Measurements from ENCODE around the gene SLC12A7.
"Not testable (repeated sequence)": the region's sequence is repeated elsewhere in the genome, so short reads cannot be mapped to it uniquely, and the experiment has no call there.

SLC12A7 gene

GRCh38 chr5:1001406-1002270, 110.2 kb downstream of the SLC12A7 start:
- no peak for DNase-seq

GRCh38 chr5:1000831-1001230, 111.0 kb downstream of the SLC12A7 start:
- DNase-seq = not testable (repeated sequence)
